Measurements from ENCODE around the gene FHIT. TPM values are rescaled to one million over a fixed set of nuclear protein-coding genes. Genes with fewer than 3 reads are reported as not detected.

The FHIT gene
- total RNA-seq, 1 donor from 2014 or later: 11.5 TPM

DNA sequence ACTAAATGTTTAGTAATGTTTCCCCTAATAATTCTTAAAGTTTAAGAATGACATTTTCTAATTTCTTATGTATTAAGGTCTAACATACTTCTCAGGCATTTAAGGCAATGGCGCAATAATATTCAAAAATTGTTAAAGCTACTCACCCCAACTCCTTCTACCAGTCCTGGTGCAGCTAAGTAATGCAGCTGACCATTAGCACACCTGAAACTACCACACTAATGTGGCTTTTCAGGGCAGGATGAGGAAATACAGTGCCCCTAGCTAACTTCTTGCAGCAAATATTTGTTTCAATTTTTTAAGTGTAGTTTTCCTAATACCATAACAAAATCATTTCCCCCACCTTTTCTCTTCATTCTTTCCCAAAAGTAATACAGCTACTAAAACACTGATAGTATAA lies 827.7 kb downstream of the FHIT start:
- no peak for DNase-seq (ENCODE audit: low read depth)
- H3K36me3 ChIP-seq (ENCODE audit: control insufficient read depth, insufficient read depth, low read length): no peaks in the 10 kb centered on the region
- no peaks in the 10 kb centered on the region for H3K27me3 ChIP-seq (ENCODE audit: control insufficient read depth, insufficient read depth, low read length)
- TF ChIP-seq, protein P1, sequence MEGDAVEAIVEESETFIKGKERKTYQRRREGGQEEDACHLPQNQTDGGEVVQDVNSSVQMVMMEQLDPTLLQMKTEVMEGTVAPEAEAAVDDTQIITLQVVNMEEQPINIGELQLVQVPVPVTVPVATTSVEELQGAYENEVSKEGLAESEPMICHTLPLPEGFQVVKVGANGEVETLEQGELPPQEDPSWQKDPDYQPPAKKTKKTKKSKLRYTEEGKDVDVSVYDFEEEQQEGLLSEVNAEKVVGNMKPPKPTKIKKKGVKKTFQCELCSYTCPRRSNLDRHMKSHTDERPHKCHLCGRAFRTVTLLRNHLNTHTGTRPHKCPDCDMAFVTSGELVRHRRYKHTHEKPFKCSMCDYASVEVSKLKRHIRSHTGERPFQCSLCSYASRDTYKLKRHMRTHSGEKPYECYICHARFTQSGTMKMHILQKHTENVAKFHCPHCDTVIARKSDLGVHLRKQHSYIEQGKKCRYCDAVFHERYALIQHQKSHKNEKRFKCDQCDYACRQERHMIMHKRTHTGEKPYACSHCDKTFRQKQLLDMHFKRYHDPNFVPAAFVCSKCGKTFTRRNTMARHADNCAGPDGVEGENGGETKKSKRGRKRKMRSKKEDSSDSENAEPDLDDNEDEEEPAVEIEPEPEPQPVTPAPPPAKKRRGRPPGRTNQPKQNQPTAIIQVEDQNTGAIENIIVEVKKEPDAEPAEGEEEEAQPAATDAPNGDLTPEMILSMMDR (IDR thresholded peaks at IDR 0.05; ENCODE audit: insufficient read depth, low read length, poor library complexity, severe bottlenecking): no peak
- no peak overlapping the region for H3K4me3 ChIP-seq (ENCODE audit: low read depth, low read length)

DNA sequence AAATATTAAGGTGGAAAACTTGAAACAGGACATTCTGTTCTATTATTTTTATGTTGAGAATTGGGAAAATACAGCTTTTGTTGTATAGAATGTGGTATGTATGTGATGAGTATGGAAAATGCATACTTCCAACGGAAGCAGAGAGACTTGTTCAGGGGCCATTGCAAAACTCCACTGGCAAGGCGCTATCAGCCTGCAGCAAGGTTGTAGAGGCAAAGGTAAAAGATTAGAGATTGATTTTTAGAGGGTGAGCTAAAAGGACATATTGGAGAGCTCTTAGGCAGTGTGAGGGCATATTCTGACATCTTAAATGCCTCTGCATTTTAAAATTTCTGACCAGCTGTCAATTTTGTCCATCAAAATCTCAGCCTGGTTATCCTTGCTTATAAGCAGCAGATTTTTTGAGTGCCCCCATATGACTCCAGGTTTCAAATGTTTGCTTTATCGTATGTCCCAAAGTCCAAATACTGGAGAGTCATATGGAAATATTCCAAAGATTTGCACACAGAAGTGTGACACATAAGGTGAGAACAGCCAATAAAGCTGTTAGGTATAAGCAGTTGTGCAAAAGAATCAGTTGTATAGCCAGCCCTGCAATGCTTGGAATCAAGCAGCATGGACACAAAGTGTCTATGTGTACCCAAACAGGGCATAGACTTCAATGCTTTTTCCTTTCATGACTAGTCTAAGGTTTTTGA lies 829.4 kb downstream of the FHIT start:
- Histone ChIP-seq H3K36me3 (ENCODE audit: control insufficient read depth, insufficient read depth, low read length) (no peaks in the 10 kb centered on the region), H3K4me3 (ENCODE audit: low read depth, low read length) (no peak overlapping the region), H3K27me3 (ENCODE audit: control insufficient read depth, insufficient read depth, low read length) (no peaks in the 10 kb centered on the region)
- TF ChIP-seq, protein P1 (IDR thresholded peaks at IDR 0.05; ENCODE audit: insufficient read depth, low read length, poor library complexity, severe bottlenecking): no peak
- no peak for DNase-seq (ENCODE audit: low read depth)

DNA sequence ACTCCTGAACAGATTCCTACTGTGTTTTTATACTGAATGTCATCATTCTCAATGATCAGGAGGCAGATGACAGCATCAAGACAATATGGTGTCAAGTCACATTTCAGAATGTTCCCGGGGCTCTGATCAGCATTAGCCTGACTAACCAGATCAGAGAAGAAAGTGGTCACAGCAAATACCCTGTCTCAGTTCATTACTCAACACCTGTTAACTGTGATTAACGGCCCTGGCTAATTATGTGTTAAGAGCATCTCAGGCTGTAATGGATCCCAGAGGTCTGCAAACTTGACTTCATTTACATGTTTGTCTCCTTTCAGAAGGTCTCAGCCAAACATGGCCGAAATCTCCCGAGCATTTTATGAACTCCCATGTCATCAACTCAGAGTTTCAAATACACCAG lies 833.7 kb downstream of the FHIT start:
- no peaks in the 10 kb centered on the region for H3K36me3 ChIP-seq (ENCODE audit: control insufficient read depth, insufficient read depth, low read length)
- TF ChIP-seq, protein P1 (IDR thresholded peaks at IDR 0.05; ENCODE audit: insufficient read depth, low read length, poor library complexity, severe bottlenecking): no peak
- H3K27me3 ChIP-seq (ENCODE audit: control insufficient read depth, insufficient read depth, low read length): no peaks in the 10 kb centered on the region
- H3K4me3 ChIP-seq (ENCODE audit: low read depth, low read length): no peak overlapping the region
- DNase-seq (ENCODE audit: low read depth): no peak

DNA sequence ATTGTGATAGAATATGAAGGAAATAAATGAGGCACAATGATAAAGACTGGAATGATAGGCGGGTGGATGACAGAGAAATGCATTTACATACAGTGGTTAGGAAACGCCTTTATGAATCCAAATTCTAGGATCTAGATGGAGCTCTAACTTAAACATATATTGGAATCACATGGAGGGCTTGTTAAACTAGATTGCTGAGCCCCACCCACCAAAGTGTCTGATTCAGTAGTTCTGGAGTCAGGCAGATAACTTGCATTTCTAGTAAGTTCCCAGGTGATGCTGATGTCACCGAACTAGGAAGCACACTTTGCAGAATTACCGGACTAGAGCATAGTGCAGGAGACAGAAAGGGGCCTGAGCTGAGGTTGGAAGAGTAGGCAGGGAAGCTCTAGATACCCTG lies 837.2 kb downstream of the FHIT start:
- Histone ChIP-seq H3K36me3 (ENCODE audit: control insufficient read depth, insufficient read depth, low read length) (no peaks in the 10 kb centered on the region), H3K27me3 (ENCODE audit: control insufficient read depth, insufficient read depth, low read length) (no peaks in the 10 kb centered on the region), H3K4me3 (ENCODE audit: low read depth, low read length) (no peak overlapping the region)
- TF ChIP-seq, protein P1 (IDR thresholded peaks at IDR 0.05; ENCODE audit: insufficient read depth, low read length, poor library complexity, severe bottlenecking): no peak
- DNase-seq (ENCODE audit: low read depth): no peak

DNA sequence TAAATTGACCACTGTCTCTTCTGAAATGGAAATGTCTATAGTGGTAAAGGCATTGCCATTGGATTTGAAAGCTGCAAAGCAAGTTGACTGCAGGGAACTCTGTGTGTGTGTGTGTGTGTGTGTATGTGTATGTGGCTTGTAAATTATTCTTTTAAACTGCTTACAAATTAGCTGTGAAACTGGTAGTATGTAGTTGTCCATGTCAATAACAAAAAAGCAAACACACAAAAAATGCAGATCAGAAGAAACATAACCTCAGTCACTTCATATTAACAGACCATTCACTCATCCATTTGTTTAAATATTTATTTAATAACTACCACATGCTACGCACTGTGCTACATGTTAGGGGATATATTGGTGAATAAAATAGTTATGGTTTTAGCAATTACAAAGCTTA lies 837.7 kb downstream of the FHIT start:
- no peaks in the 10 kb centered on the region for H3K27me3 ChIP-seq (ENCODE audit: control insufficient read depth, insufficient read depth, low read length)
- DNase-seq (ENCODE audit: low read depth): no peak
- H3K36me3 ChIP-seq (ENCODE audit: control insufficient read depth, insufficient read depth, low read length): no peaks in the 10 kb centered on the region
- TF ChIP-seq, protein P1 (IDR thresholded peaks at IDR 0.05; ENCODE audit: insufficient read depth, low read length, poor library complexity, severe bottlenecking): no peak
- no peak overlapping the region for H3K4me3 ChIP-seq (ENCODE audit: low read depth, low read length)

DNA sequence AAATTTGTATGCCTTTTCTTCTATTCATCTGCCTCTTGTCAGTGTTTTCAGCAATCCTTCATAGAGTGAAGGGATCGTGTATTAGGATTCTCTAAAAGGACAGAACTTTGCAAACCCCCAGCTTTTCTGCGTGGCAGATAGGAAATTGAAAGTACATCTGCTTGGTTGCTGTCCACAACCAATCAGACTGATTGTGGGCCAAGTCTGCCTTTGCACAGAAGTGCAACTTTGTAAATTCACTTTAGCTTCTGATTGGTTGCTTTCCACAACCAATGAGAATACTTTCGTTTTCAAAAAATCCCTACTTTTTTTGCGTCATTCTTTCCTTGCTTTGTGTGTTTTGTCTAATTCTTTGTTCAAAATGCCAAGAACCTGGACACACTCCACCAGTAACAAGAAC lies 847.4 kb downstream of the FHIT start:
- Histone ChIP-seq H3K4me3 (ENCODE audit: low read depth, low read length) (no peak overlapping the region), H3K36me3 (ENCODE audit: control insufficient read depth, insufficient read depth, low read length) (no peaks in the 10 kb centered on the region), H3K27me3 (ENCODE audit: control insufficient read depth, insufficient read depth, low read length) (no peaks in the 10 kb centered on the region)
- DNase-seq (ENCODE audit: low read depth): no peak
- TF ChIP-seq, protein P1 (IDR thresholded peaks at IDR 0.05; ENCODE audit: insufficient read depth, low read length, poor library complexity, severe bottlenecking): no peak

Measured in kidney epithelial cell (primary cell).